ENCODE measurements around the gene THSD7A.

DNA sequence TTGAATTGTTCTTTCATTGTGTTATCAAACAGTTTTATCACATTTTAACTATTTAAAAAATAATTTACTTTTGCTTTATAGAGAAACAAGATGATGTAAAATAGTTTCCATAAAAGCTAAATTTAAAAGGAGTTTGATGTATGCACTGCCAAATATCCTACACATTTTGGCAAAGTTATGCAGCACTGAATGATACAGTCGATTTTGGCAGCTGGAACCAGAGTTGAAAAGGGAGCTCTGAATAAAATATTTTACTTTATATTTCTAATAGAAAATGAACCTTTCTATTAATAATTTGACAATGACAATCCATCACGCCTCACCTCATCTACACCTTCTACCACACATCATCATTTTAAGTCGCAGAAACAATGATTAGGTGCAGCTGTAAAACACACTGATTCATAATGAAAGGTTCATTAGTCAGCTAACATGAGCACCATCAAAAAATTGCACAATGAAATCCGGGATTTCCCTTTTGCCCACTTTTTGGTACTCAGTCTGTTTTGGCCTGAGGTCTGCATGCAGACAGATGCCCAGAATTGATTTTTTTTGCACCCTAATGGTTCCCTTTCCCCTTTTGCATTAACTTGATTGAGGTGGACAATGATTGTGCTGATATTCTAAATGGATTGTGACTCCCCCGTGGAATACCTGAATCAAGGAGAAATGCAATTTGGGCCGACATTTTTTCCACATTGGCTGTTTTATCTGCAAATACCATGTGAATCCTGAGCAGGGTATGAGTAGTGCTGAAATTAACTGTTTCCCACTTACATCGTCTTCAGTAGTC, 105.8 kb downstream of the THSD7A start:
- no peak for TF ChIP-seq CTCF (optimal IDR thresholded peaks at IDR 0.05 in 1 of 3, IDR thresholded peaks at IDR 0.05 in 1 of 3, conservative IDR thresholded peaks at IDR 0.05 in 1 of 3; ENCODE audit: extremely low read depth in 1 of 3, insufficient read depth in 2 of 3, low read length in 3 of 3)
- TF ChIP-seq EZH2 (IDR thresholded peaks at IDR 0.05; ENCODE audit: low read length), result no peak

All from keratinocyte (primary cell).